HepG2 (cell line): Measurements from ENCODE around the gene MCTS1. TPM values are rescaled to one million over a fixed set of nuclear protein-coding genes. Genes with fewer than 3 reads are reported as not detected.

Experiments used
- ATAC-seq: fragments of 200-7000 bp; cut with Tn5 transposase; 3 replicates; pipeline ENCODE4 v1.9.1; 2020; ENCODE audit warnings: mild to moderate bottlenecking, moderate library complexity
- BruUV-seq: library from RNA; stranded (reverse); fragments of 400-500 nt; replicated peaks from 2 replicates; lab custom pipeline; 2021; lab: Mats Ljungman, UMichigan
- CTCF ChIA-PET: fragments of 300-600 bp; formaldehyde crosslinking; extraction: SDS; loops from one replicate; lab custom pipeline; 2021; ENCODE audit warnings: low total read pairs, inconsistent platforms, low intra/inter-chr PET ratio; lab: Yijun Ruan, JAX
- POLR2A ChIA-PET: fragments of 350-600 bp; sonication (Branson Sonifier 250); formaldehyde crosslinking; loops from one replicate; lab custom pipeline; 2020; ENCODE audit warnings: antibody characterized with exemption, inconsistent platforms; lab: Yijun Ruan, JAX
- DNase-seq: peaks from one replicate; pipeline ENCODE4 v3.0.0-alpha.2; 2015; ENCODE audit warnings: low spot score
- FAIRE-seq: peaks from 3 replicates; lab custom pipeline; 2011; peaks lifted over from hg19 to GRCh38; lab: Jason Lieb, UNC
- H2AFZ ChIP-seq: one replicate; pipeline ENCODE4 v1.6.1; 2011; ENCODE audit warnings: low read length, inconsistent platforms
- H3K27ac ChIP-seq: fragments of 300-600 bp; 3 replicates; pipeline ENCODE4 v1.8.0; 2011; ENCODE audit warnings: mixed run types, mild to moderate bottlenecking, mixed read lengths, low read length, inconsistent platforms; ENCODE audit not compliant: insufficient read depth; ENCODE audit errors: extremely low read length
- H3K27me3 ChIP-seq, 2 experiments: fragments of 200-600 bp in 1 of 2; 2 replicates in 1 of 2; 3 replicates in 1 of 2; pipeline versions ENCODE4 v1.6.0 to v1.8.0; 2011; ENCODE audit warnings: low read length in 2 of 2, mild to moderate bottlenecking in 2 of 2, moderate library complexity in 2 of 2, inconsistent platforms in 1 of 2; ENCODE audit not compliant: insufficient read depth in 2 of 2, control insufficient read depth in 1 of 2
- H3K36me3 ChIP-seq, 2 experiments: fragments of 200-600 bp in 1 of 2; replicated peaks in 1 of 2; 2 replicates in 1 of 2; 3 replicates in 1 of 2; pipeline versions ENCODE4 v1.5.1 to v1.8.0; 2011; ENCODE audit warnings: low read length in 2 of 2, inconsistent platforms in 1 of 2; ENCODE audit not compliant: insufficient read depth in 2 of 2, control insufficient read depth in 1 of 2
- H3K4me1 ChIP-seq: 2 replicates; pipeline ENCODE4 v1.5.1; 2012; ENCODE audit warnings: low read length, inconsistent platforms; ENCODE audit not compliant: insufficient read depth
- H3K4me2 ChIP-seq: 2 replicates; pipeline ENCODE4 v1.6.0; 2011; ENCODE audit warnings: low read depth, low read length, inconsistent platforms
- H3K4me3 ChIP-seq, 3 experiments: fragments of 200-600 bp in 1 of 3; sonication (generic), shearing (Covaris generic) in 1 of 3; replicated peaks in 1 of 3; 2 replicates each; pipeline ENCODE4 v1.5.1; 2011 to 2016; ENCODE audit warnings: low read length in 3 of 3, inconsistent platforms in 2 of 3, low read depth in 2 of 3, mild to moderate bottlenecking in 2 of 3, control low read depth in 1 of 3, mixed read lengths in 1 of 3; ENCODE audit not compliant: insufficient read depth in 1 of 3
- H3K79me2 ChIP-seq: one replicate; pipeline ENCODE4 v1.6.1; 2011; ENCODE audit warnings: low read length, inconsistent platforms; ENCODE audit not compliant: insufficient read depth
- H3K9ac ChIP-seq: 2 replicates; pipeline ENCODE4 v1.6.0; 2011; ENCODE audit warnings: mild to moderate bottlenecking, low read depth, low read length, inconsistent platforms; ENCODE audit not compliant: insufficient read depth
- H3K9me3 ChIP-seq: 2 replicates; pipeline ENCODE4 v1.5.1; 2012; ENCODE audit warnings: mild to moderate bottlenecking, low read length
- H4K20me1 ChIP-seq: 2 replicates; pipeline ENCODE4 v1.6.0; 2011; ENCODE audit warnings: inconsistent platforms, mild to moderate bottlenecking, low read length, moderate library complexity; ENCODE audit not compliant: insufficient read depth
- CEBPG ChIP-seq: IDR thresholded peaks from 2 replicates; pipeline ENCODE4 v1.6.1; 2016
- FIP1L1 ChIP-seq: fragments of 200-400 bp; formaldehyde crosslinking; IDR thresholded peaks from 2 replicates; pipeline ENCODE4 v1.6.1; 2018; ENCODE audit warnings: low read depth, mild to moderate bottlenecking, low read length, moderate library complexity, borderline replicate concordance; ENCODE audit not compliant: insufficient read depth
- HMGXB3 ChIP-seq: sonication (generic); formaldehyde crosslinking; IDR thresholded peaks from 2 replicates; pipeline ENCODE4 v1.4.0; 2020; ENCODE audit warnings: missing genetic modification reagents, borderline replicate concordance
- KMT2A ChIP-seq: sonication (generic); formaldehyde crosslinking; IDR thresholded peaks from 2 replicates; pipeline ENCODE4 v1.4.0; 2020; ENCODE audit warnings: missing genetic modification reagents
- SALL1 ChIP-seq: sonication (generic); formaldehyde crosslinking; IDR thresholded peaks from 2 replicates; pipeline ENCODE4 v1.8.0; 2022; ENCODE audit warnings: mild to moderate bottlenecking, missing genetic modification reagents
- SNAPC5 ChIP-seq: sonication (generic); formaldehyde crosslinking; IDR thresholded peaks from 2 replicates; pipeline ENCODE4 v1.8.1; 2023; ENCODE audit warnings: mild to moderate bottlenecking, missing genetic modification reagents, borderline replicate concordance
- SPEN ChIP-seq: sonication (generic); formaldehyde crosslinking; IDR thresholded peaks from 2 replicates; pipeline ENCODE4 v1.5.1; 2020; ENCODE audit warnings: low read depth, mild to moderate bottlenecking, missing genetic modification reagents
- STAT5B ChIP-seq: sonication (generic); formaldehyde crosslinking; IDR thresholded peaks from 2 replicates; pipeline ENCODE4 v1.4.0; 2020; ENCODE audit warnings: missing genetic modification reagents
- TFDP1 ChIP-seq: IDR thresholded peaks from 2 replicates; pipeline ENCODE4 v1.6.1; 2016; ENCODE audit warnings: missing compliant biosample characterization, missing genetic modification reagents, borderline replicate concordance
- ZNF431 ChIP-seq: sonication (generic); formaldehyde crosslinking; IDR thresholded peaks from 2 replicates; pipeline ENCODE4 v1.9.0; 2022; ENCODE audit warnings: missing genetic modification reagents, low read depth, mild to moderate bottlenecking, borderline replicate concordance
- WGBS: methylation state at CpG from one replicate; pipeline ENCODE4 v1.1.6; 2017; ENCODE audit warnings: low lambda C conversion rate; 5-methylcytosine and 5-hydroxymethylcytosine counted together
- in situ Hi-C: cut with HindIII; loops from 2 replicates; pipeline ENCODE4 v1.10.0; 2017; ENCODE audit warnings: low pct_unique_long_range_greater_than_20kb; ENCODE audit not compliant: extremely low pct_ligation_motif_present
- intact Hi-C: fragments of 100-400 bp; cut with micrococcal nuclease; formaldehyde crosslinking; loops from one replicate; pipeline ENCODE4 v1.10.0; 2022; ENCODE audit not compliant: unreplicated experiment
- polyA plus RNA-seq, 8 experiments: library from polyadenylated mRNA; depleted of rRNA in 3 of 8; stranded (reverse) in 7 of 8; unstranded in 1 of 8; fragments of >200 nt; fragmentation: Illumina TruSeq in 4 of 8; extraction: Trizol in 4 of 8; gene quantifications; 2 replicates each; pipeline versions ENCODE4 v1.2.1 to v1.2.3, GENCODE V29; 2011 to 2016; ENCODE audit warnings: low read depth in 4 of 8, missing spikeins in 1 of 8, mixed read lengths in 1 of 8; ENCODE audit not compliant: insufficient read depth in 1 of 8
- total RNA-seq, 5 experiments: library from RNA; depleted of rRNA; stranded (reverse); fragments of >200 nt; fragmentation: Illumina TruSeq; extraction: Trizol; gene quantifications; 2 replicates each; pipeline ENCODE4 v1.2.3, GENCODE V29; 2016; ENCODE audit warnings: low read depth in 1 of 5
- TF ChIP-seq, protein P1 (sequence below): sonication (generic); formaldehyde crosslinking; IDR thresholded peaks from 2 replicates; pipeline ENCODE4 v1.5.1; 2020; ENCODE audit warnings: mild to moderate bottlenecking, missing genetic modification reagents, moderate library complexity

The MCTS1 gene
- total and polyA plus RNA-seq, 2 of the 13 experiments (the other 11 are each of a cell fraction or from before 2014, with no cell fraction given) = 30.1 to 59.0 TPM

GRCh38 chrX:120629667-120630537 is 26.0 kb downstream of the MCTS1 start, which contains the start of gene C1GALT1C1:
Gene C1GALT1C1, minus strand, starts transcription at chrX:120630054. Its CDS starts 2,888 bp downstream, at chrX:120627166.
- CTCF ChIA-PET = no interaction called here
- 8% methylated on average over 6 of the region's 68 CpGs for WGBS
- intact Hi-C loops = no loop called here
- H3K36me3 ChIP-seq = no peaks in the 10 kb centered on the region
- FAIRE-seq (peak; percentile 87), DNase-seq (peak; percentile 88), ATAC-seq (peak; percentile 99)
- H3K4me3 ChIP-seq = peak within 1 kb of the TSS; percentile 62 to 73 (median 68)
- POLR2A ChIA-PET = interaction anchor here (0.6 to 1.0 kb wide), 3 partner anchors 69 to 161 kb away, joined by 3 to 11 read pairs (median 3); partner anchors contain the start of genes CUL4B and LAMP2
- H3K9ac ChIP-seq = peak within 1 kb of the TSS; percentile 73
- no TSS peak for BruUV-seq
- no peaks in the 10 kb centered on the region for H4K20me1 ChIP-seq
- H2AFZ ChIP-seq = no peak within 1 kb of the TSS
- peak within 1 kb of the TSS; percentile 84 for H3K27ac ChIP-seq
- in situ Hi-C loops = loop anchor here (10.0 kb wide), 1 partner anchor 65 kb away; the partner anchor contains the start of gene CUL4B
- H3K9me3 ChIP-seq = no peaks in the 10 kb centered on the region
- H3K79me2 ChIP-seq = peaks cover 7% of the 10 kb centered on the region
- H3K4me1 ChIP-seq = peaks cover 10% of the 10 kb centered on the region
- peak within 1 kb of the TSS; percentile 82 for H3K4me2 ChIP-seq
- no peaks in the 10 kb centered on the region for H3K27me3 ChIP-seq
- no peak for TF ChIP-seq SNAPC5 (CRISPR knock-in tag)
- TF ChIP-seq SALL1 (CRISPR knock-in tag) = peak; percentile 63; the same call in 1 of the 2 replicates
- no peak for TF ChIP-seq TFDP1 (CRISPR knock-in tag)
- no peak for TF ChIP-seq FIP1L1
- TF ChIP-seq STAT5B (CRISPR knock-in tag) = no peak
- no peak for TF ChIP-seq CEBPG
- no peak for TF ChIP-seq SPEN (CRISPR knock-in tag)
- TF ChIP-seq, protein P1, sequence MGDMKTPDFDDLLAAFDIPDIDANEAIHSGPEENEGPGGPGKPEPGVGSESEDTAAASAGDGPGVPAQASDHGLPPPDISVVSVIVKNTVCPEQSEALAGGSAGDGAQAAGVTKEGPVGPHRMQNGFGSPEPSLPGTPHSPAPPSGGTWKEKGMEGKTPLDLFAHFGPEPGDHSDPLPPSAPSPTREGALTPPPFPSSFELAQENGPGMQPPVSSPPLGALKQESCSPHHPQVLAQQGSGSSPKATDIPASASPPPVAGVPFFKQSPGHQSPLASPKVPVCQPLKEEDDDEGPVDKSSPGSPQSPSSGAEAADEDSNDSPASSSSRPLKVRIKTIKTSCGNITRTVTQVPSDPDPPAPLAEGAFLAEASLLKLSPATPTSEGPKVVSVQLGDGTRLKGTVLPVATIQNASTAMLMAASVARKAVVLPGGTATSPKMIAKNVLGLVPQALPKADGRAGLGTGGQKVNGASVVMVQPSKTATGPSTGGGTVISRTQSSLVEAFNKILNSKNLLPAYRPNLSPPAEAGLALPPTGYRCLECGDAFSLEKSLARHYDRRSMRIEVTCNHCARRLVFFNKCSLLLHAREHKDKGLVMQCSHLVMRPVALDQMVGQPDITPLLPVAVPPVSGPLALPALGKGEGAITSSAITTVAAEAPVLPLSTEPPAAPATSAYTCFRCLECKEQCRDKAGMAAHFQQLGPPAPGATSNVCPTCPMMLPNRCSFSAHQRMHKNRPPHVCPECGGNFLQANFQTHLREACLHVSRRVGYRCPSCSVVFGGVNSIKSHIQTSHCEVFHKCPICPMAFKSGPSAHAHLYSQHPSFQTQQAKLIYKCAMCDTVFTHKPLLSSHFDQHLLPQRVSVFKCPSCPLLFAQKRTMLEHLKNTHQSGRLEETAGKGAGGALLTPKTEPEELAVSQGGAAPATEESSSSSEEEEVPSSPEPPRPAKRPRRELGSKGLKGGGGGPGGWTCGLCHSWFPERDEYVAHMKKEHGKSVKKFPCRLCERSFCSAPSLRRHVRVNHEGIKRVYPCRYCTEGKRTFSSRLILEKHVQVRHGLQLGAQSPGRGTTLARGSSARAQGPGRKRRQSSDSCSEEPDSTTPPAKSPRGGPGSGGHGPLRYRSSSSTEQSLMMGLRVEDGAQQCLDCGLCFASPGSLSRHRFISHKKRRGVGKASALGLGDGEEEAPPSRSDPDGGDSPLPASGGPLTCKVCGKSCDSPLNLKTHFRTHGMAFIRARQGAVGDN (CRISPR knock-in tag) = peak; percentile 96
- TF ChIP-seq HMGXB3 (CRISPR knock-in tag) = no peak
- no peak for TF ChIP-seq KMT2A (CRISPR knock-in tag)
- TF ChIP-seq ZNF431 = no peak
